ENCODE results near the gene TBPL2.
"Not testable (repeated sequence)": the region's sequence is repeated elsewhere in the genome, so short reads cannot be mapped to it uniquely, and the experiment has no call there.

The TBPL2 gene

GRCh38 chr14:55441286-55441685 is 870 bp upstream of the TBPL2 start:
- no peak for DNase-seq

DNA sequence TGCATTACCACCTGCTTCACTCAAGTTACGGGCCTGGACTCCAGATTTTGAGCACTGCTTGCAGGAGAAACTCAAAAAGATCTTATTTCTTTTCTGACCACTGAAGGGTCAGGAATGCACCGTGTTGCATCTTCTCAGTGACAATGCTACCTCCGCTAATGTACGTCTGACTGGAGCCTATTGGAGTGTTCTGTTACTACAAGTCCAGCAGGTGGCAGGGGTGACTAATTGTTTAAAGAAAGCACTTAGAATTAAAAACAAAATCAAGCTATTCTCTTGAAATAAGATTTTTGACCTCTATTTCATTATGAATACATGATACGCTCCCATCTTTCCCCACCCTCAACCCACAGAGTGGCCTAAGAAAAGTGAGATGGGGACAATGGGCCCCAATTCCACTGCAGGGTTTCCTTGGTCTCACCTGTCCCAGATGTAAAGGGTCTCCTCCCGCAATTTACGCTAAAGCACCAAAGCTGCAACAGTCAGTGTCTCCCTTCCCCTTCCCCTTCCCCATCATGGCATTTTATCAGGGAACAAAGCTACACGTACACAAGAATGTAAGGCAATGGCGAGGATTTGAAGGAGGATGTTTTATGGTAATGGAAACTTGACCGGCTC is 2.2 kb downstream of the TBPL2 start:
- peak in 1 of 58 donors; percentile 6 for DNase-seq

DNA sequence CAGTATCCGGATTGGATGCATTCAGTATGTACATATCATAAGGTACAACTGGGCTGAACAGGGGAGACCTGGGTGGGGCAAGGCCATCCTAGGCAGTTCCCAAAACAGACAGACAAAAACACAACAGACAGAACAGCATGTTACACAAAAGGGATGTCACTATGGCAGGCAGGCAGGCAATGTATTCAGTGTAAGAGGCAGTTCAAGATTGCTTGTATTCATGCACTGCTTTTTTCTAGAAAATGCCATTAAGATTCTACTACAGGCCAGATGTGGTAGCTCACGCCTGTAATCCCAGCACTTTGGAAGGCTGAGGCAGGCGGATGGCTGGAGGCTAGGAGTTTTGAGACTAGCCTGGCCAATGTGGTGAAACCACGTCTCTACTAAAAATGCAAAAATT is 3.5 kb downstream of the TBPL2 start:
- DNase-seq = no peak

GRCh38 chr14:55436519-55436918 is 3.9 kb downstream of the TBPL2 start:
- DNase-seq = no peak

- no peak for DNase-seq
Observed at GRCh38 chr14:55434805-55435174, 5.6 kb downstream of the TBPL2 start.

- DNase-seq = no peak
Observed at GRCh38 chr14:55433880-55434804, 6.3 kb downstream of the TBPL2 start.

- no peak for DNase-seq
Observed at GRCh38 chr14:55432628-55433027, 7.8 kb downstream of the TBPL2 start.

DNA sequence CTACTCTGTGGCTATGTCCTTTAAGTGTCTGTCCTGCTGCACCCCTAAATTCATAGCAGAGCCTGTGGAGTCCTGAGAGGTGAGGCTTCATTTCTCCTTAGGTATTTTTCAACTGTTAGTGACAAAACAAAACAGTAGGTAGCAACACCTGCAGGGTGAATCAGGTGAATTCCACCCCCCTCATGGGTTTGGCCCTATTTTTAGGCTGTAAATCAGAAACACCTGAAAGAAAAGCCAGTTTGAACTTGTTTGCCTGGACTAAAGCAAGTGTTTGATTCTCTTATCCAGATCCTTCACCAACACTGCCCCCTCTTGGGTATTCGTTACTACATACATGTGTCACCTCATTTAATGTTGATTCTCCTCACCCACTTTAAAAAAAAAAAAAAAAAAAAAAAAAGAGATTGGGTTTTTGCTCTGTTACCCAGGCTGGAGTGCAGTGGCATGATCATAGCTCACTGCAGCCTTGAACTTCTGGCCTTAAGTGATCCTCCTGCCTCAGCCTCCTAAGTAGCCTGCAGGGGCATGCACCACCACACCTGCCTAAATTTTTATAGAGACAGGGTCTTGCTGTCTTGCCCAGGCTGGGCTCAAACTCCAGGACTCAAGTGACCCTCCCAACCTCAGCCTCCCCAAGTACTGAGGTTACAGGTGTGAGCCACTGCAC is 10.3 kb downstream of the TBPL2 start:
- DNase-seq = peak in 1 of 58 donors; percentile 10

DNA sequence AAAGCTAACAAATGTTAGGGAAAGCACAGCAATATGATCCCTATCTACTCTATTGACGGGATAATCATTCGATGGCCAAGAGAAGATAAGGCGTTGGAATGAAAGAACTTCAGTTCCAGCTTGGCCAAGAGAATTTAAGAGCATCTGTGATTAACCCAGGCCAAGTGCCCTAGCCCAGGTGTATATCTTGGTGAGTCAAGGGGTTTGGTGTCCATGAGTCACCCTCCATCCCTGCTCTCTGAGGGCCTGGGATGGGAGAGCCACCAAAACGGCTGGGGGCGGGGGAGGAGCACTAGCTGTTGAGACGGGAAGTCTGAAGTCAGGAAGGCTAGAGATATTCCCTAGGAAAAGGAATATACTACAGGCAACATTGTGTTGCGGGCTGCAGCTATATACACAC is 13.0 kb downstream of the TBPL2 start:
- no peak for DNase-seq

DNA sequence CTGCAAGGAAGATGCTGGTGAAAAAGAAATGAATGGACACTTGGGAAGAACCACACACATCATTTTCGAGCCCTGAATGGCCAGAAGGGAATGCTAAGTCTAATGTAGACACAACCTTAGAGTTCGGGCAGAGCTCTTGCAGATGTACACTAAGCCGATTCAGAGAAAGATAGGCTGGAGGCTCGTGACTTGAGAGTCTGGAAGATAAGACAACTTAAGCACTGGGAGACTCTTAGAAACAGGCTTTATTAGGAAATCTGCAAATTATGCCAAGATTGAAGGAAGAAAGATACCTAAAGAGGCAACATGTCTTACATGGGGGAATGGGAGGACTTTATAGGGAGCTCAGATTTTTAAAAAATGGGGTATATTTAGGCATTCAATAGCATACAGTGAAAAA is 13.5 kb downstream of the TBPL2 start:
- no peak for DNase-seq

DNA sequence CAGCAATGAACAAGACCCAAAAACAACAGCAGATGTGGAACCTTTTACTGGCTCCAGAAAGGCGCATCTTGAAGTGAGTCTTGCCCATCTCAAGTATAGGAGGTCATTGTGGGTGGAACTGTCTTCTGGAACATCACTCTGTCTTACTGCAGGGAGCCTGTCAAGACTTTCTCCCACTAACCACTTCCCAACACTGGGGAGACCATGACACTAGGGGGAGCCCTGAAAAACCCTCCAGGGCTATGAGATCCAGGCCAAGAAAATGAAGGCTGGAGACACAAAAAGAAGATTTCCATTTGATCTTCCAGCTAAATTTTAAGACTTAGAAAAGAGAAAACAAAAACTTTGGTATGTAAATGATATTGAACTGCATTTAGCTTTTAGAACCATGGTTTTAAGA is 15.3 kb downstream of the TBPL2 start:
- DNase-seq = no peak

DNA sequence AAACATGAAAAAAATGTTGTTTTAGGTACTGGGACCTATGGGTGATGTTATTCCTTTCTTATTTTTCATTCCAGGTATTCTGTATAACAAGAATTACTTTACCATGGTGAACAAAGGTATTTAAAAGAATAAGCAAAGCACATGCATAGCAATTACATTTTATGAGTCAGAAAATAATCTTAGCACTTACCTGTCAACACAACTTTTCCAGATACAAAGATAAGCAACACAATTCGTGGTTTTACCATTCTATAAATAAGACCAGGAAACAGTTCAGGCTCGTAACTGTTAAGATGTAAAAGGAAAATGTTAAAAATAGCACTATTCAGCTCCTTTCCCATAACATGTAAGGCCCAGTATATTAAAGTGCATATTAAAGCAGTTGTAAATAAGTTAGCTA is 16.4 kb downstream of the TBPL2 start:
- DNase-seq = no peak

DNA sequence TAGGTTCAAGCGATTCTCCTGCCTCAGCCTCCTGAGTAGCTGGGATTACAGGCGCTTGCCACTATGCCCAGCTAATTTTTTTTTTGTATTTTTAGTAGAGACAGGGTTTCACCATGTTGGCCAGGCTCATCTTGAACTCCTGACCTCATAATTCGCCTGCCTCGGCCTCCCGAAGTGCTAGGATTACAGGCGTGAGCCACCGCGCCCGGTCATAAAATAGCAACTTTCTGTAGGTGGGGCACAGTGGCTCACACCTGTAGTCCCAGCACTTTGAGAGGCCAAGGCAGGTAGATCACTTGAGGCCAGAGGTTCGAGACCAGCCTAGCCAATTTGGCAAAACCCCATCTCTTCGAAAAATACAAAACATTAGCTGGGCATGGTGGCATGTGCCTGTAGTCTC is 18.1 kb downstream of the TBPL2 start:
- DNase-seq = not testable (repeated sequence)

DNA sequence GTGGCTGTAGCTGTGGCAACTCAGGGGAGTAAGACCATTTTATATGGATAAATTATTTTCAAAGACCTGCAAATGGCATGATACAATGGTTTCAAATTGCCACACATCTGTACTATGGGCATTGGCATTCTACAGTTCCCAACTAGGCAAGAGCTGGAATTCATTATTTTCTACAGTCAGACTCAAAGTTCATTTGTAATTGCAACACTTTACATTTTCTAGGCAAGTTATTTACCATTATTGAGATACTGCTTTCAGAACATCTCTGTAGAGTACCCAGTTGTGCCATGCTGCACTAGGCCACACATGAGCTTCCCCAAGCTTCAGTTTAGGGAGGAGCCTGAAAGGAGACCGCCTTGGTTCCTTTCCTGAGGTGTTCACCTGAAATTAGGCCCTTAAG is 20.8 kb downstream of the TBPL2 start:
- no peak for DNase-seq

DNA sequence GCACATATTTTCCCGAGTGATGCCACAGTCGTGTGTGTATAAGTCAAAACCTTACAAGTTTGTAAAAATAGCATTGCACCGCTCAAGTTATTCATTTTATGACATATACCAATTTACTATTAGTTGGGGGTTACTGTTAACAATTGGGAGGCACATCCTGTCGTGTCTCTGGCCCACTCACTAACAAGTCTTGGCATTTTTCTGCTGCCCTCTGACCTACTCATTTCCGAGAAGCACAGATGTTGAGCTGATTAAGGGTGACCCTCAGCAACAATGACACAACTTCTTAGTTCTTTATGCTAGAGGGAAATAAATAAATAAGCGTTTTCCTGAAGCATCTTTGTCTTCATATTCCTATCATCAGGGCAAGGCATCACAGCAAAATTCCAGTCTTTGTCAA is 22.0 kb downstream of the TBPL2 start:
- no peak for DNase-seq

DNA sequence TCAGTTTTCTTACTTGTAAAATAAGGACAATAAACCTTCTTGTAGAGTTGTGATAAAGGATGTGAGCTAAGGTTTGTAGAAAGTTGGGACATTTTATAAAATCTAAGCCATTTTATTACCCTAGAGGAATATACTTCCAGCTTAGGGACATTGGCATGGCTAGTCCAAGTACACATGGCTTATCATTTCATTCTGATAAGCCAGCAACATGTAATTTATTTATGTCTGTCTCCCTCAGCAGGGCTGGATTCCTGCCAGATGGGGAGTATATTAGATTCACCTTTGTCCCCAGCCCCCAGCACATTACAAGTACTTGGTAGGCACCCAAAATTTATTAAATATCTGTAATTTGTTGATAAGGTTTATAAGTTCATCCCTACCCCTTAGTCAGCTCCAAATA is 22.5 kb downstream of the TBPL2 start:
- no peak for DNase-seq

DNA sequence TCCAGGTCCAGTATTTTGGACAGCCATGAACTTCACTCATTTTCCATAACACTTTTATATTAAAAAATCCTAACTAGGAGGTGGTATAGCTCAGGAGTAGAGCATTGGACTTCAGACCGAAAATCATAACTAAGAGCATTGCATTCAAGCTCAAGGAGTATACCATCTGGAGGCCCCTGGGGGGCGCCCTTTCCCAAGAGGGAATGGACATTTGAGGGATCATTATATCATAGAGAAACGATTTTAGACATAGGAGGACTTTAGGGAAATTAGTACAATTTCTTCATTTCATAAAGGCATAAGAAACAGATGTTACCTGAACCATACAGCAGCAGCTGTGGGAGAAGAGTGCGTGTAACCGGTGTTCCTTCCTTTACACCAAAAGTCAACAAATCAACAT is 23.6 kb downstream of the TBPL2 start:
- DNase-seq = no peak

DNA sequence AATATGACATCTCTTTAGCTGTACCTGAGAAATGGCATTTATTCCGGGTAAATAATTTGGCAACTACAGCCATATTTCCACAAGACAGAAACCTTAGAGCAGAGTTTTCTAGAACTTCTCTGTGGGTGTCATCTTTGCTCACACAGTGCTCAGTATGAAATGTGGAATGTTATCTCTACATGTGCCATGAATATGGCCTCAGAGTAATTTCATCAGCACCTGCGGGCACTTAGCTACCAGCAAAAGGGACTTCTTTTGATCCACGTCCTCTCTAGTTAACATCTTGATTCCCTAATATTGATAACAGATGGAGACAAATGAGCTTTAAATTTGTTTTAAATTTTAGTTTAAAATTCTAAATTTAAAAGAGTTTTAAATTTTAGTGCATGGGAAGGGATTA is 25.9 kb downstream of the TBPL2 start:
- no peak for DNase-seq

GRCh38 chr14:55412676-55413075 is 27.7 kb downstream of the TBPL2 start:
- DNase-seq = no peak

DNA sequence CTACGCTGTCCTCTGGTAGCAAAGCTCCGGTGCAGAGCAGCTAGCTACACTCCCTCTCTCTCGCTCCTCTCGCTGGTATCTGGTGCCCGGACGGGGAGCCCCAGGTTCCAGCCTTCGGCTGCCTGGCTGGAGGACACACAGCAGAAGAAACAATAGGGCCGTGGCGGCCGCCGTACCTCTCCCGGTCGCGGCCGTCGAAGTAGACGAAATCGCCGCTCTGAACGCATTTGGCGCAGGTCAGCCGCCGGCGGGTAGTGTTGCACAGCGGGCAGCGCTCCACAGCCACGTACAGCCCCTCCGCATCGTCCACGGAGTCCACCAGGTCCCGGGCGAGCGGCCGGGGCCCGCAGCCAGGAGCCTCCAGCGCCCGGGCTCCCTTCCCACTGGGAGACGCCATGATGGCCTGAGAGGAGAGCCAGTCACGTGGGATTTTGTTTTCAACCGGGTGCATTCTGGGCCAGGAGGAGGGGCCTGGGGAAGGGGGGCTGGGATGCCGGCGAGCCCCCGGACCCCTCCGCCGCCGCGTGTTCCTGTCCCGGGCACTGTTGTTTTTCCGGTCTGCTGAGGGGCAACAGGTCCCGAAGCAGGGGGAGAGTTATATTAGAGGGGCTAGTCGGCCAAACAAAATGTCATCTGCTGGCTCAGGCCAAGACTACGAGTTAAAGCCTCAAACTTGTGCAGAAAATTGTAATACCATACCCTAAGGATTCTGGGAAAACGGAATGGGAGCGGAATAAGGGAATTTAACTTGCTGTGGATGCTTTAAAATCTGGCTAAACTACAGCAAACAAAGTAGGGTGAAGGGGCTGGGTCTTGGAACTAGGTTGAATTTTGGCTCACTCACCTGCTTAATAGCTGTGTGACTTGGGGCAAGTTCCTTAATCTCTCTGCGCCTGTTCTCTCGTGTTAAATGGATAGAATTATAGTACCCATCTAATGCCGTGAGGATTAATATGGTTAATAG is 28.7 kb downstream of the TBPL2 start, which contains the start of gene ATG14:
TSS of gene ATG14 (minus strand) at position 405 of the 964 bp plus-strand sequence. CDS start at position 397, 8 bp downstream.
- DNase-seq = peak; percentile 9 to 91 (median 84)

GRCh38 chr14:55410876-55411275 is 29.5 kb downstream of the TBPL2 start:
- no peak for DNase-seq

All from anterior cingulate cortex (tissue), 58 donors.